ENCODE data around the gene TCF4.

- TF ChIP-seq, protein P1, sequence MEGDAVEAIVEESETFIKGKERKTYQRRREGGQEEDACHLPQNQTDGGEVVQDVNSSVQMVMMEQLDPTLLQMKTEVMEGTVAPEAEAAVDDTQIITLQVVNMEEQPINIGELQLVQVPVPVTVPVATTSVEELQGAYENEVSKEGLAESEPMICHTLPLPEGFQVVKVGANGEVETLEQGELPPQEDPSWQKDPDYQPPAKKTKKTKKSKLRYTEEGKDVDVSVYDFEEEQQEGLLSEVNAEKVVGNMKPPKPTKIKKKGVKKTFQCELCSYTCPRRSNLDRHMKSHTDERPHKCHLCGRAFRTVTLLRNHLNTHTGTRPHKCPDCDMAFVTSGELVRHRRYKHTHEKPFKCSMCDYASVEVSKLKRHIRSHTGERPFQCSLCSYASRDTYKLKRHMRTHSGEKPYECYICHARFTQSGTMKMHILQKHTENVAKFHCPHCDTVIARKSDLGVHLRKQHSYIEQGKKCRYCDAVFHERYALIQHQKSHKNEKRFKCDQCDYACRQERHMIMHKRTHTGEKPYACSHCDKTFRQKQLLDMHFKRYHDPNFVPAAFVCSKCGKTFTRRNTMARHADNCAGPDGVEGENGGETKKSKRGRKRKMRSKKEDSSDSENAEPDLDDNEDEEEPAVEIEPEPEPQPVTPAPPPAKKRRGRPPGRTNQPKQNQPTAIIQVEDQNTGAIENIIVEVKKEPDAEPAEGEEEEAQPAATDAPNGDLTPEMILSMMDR (conservative IDR thresholded peaks at IDR 0.05; ENCODE audit: low read depth in 2 of 2) = no peak
- TF ChIP-seq POLR2AphosphoS5 (IDR thresholded peaks at IDR 0.05; ENCODE audit: low read depth) (no peak), EZH2 (IDR thresholded peaks at IDR 0.05; ENCODE audit: low read depth, unreplicated experiment) (no peak), EZH2phosphoT487 (IDR thresholded peaks at IDR 0.05; ENCODE audit: unreplicated experiment) (no peak)
- TF ChIP-seq, protein P2, sequence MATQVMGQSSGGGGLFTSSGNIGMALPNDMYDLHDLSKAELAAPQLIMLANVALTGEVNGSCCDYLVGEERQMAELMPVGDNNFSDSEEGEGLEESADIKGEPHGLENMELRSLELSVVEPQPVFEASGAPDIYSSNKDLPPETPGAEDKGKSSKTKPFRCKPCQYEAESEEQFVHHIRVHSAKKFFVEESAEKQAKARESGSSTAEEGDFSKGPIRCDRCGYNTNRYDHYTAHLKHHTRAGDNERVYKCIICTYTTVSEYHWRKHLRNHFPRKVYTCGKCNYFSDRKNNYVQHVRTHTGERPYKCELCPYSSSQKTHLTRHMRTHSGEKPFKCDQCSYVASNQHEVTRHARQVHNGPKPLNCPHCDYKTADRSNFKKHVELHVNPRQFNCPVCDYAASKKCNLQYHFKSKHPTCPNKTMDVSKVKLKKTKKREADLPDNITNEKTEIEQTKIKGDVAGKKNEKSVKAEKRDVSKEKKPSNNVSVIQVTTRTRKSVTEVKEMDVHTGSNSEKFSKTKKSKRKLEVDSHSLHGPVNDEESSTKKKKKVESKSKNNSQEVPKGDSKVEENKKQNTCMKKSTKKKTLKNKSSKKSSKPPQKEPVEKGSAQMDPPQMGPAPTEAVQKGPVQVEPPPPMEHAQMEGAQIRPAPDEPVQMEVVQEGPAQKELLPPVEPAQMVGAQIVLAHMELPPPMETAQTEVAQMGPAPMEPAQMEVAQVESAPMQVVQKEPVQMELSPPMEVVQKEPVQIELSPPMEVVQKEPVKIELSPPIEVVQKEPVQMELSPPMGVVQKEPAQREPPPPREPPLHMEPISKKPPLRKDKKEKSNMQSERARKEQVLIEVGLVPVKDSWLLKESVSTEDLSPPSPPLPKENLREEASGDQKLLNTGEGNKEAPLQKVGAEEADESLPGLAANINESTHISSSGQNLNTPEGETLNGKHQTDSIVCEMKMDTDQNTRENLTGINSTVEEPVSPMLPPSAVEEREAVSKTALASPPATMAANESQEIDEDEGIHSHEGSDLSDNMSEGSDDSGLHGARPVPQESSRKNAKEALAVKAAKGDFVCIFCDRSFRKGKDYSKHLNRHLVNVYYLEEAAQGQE (IDR thresholded peaks at IDR 0.05; ENCODE audit: unreplicated experiment) = no peak
These were observed 366.4 kb downstream of the TCF4 start for GRCh38 chr18:55221622-55222021.

Measured in GM23338 (cell line).